GM12891 (cell line): Measurements from ENCODE around the gene TMEM263.

Experiments used
- POLR2A ChIP-seq: IDR thresholded peaks from 2 replicates; pipeline ENCODE4 v1.6.1; 2011; ENCODE audit warnings: low read depth, low read length, control low read depth
- POLR2AphosphoS5 ChIP-seq: IDR thresholded peaks from 2 replicates; pipeline ENCODE4 v1.6.1; 2011; ENCODE audit warnings: low read depth, low read length, control low read depth

DNA sequence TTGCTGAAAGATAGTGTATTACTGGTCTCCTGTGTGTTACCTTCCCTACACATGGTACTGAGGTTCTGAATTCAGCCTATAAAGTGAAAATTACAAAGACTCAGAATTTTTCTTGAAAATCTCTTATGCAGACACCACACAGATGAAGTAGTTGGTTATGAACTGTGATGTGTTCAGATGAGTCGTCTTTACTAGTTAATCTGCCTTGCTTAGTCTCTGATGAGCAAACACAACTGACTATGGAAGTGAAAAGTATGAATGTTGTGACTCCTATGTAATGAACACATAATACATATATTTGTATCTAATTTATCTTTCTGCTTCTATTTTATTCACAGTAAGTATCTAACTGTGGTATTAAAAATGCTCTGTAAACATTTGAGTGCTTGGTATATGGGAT, 26.5 kb downstream of the TMEM263 start:
- no peak for TF ChIP-seq POLR2A
- TF ChIP-seq POLR2AphosphoS5: no peak
